Measurements from ENCODE around the gene GRM8. TPM values are rescaled to one million over a fixed set of nuclear protein-coding genes. Genes with fewer than 3 reads are reported as not detected.

The GRM8 gene
- total and polyA plus RNA-seq, 7 donors: 0.08 TPM; not detected in 6

DNA sequence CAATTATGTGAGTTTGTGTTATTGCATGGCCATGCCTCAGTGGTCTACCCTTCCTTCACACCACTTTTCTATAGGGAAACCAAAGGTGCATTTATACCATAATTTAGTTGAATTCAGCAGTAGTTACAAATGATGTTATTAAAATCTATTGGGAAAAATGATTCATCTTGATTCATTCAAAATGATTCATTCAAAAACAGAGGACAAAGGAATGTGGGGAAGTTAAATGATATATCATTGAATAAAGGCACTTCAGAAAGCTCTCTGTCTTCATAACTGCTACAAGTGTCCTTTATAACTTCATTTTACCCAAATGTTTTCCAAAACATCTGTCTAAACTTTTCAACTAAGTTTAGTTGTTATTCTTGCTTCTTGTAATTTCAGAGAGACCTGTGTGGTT is 722.9 kb downstream of the GRM8 start:
- intact Hi-C loops (cut with DNase I): no loop called here
- no peaks in the 10 kb centered on the region for H3K36me3 ChIP-seq (ENCODE audit: insufficient read depth in 1 of 2, low read depth in 1 of 2)
- H3K27ac ChIP-seq: no peak overlapping the region
- H3K27me3 ChIP-seq (ENCODE audit: insufficient read depth in 3 of 3, low read length in 2 of 3): no peaks in the 10 kb centered on the region
- no peak for ATAC-seq
- H3K4me3 ChIP-seq: no peak overlapping the region
- TF ChIP-seq, protein P1, sequence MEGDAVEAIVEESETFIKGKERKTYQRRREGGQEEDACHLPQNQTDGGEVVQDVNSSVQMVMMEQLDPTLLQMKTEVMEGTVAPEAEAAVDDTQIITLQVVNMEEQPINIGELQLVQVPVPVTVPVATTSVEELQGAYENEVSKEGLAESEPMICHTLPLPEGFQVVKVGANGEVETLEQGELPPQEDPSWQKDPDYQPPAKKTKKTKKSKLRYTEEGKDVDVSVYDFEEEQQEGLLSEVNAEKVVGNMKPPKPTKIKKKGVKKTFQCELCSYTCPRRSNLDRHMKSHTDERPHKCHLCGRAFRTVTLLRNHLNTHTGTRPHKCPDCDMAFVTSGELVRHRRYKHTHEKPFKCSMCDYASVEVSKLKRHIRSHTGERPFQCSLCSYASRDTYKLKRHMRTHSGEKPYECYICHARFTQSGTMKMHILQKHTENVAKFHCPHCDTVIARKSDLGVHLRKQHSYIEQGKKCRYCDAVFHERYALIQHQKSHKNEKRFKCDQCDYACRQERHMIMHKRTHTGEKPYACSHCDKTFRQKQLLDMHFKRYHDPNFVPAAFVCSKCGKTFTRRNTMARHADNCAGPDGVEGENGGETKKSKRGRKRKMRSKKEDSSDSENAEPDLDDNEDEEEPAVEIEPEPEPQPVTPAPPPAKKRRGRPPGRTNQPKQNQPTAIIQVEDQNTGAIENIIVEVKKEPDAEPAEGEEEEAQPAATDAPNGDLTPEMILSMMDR (IDR thresholded peaks at IDR 0.05): no peak
- no peaks in the 10 kb centered on the region for H3K9me3 ChIP-seq
- no peak for DNase-seq
- H3K4me1 ChIP-seq: no peaks in the 10 kb centered on the region

GRCh38 chr7:126529254-126529653 is 723.5 kb downstream of the GRM8 start:
- ATAC-seq: no peak
- H3K9me3 ChIP-seq: no peaks in the 10 kb centered on the region
- H3K4me3 ChIP-seq: no peak overlapping the region
- H3K27me3 ChIP-seq (ENCODE audit: insufficient read depth in 3 of 3, low read length in 2 of 3): no peaks in the 10 kb centered on the region
- H3K36me3 ChIP-seq (ENCODE audit: insufficient read depth in 1 of 2, low read depth in 1 of 2): no peaks in the 10 kb centered on the region
- TF ChIP-seq, protein P1 (IDR thresholded peaks at IDR 0.05): no peak
- no peak for DNase-seq
- intact Hi-C loops (cut with DNase I): no loop called here
- no peaks in the 10 kb centered on the region for H3K4me1 ChIP-seq
- 84 to 88% (median 88%) methylated on average over 3 of the region's 3 CpGs for WGBS, 3 donors
- H3K27ac ChIP-seq: no peak overlapping the region

GRCh38 chr7:126525906-126526305 is 726.8 kb downstream of the GRM8 start:
- H3K4me3 ChIP-seq: no peak overlapping the region
- TF ChIP-seq, protein P1 (IDR thresholded peaks at IDR 0.05): no peak
- 84 to 92% (median 90%) methylated on average over 2 of the region's 2 CpGs for WGBS, 3 donors
- no peak for ATAC-seq
- no peaks in the 10 kb centered on the region for H3K9me3 ChIP-seq
- no peak overlapping the region for H3K27ac ChIP-seq
- no peaks in the 10 kb centered on the region for H3K4me1 ChIP-seq
- no peak for DNase-seq
- no peaks in the 10 kb centered on the region for H3K27me3 ChIP-seq (ENCODE audit: insufficient read depth in 3 of 3, low read length in 2 of 3)
- H3K36me3 ChIP-seq (ENCODE audit: insufficient read depth in 1 of 2, low read depth in 1 of 2): no peaks in the 10 kb centered on the region
- intact Hi-C loops (cut with DNase I): no loop called here

- TF ChIP-seq, protein P1 (IDR thresholded peaks at IDR 0.05): no peak
- WGBS, 3 donors: 77 to 83% (median 79%) methylated on average over 1 of the region's 1 CpG
- Histone ChIP-seq H3K27me3 (ENCODE audit: insufficient read depth in 3 of 3, low read length in 2 of 3) (no peaks in the 10 kb centered on the region), H3K4me1 (no peaks in the 10 kb centered on the region), H3K36me3 (ENCODE audit: insufficient read depth in 1 of 2, low read depth in 1 of 2) (no peaks in the 10 kb centered on the region), H3K27ac (no peak overlapping the region), H3K9me3 (no peaks in the 10 kb centered on the region), H3K4me3 (no peak overlapping the region)
- intact Hi-C loops (cut with DNase I): no loop called here
- DNase-seq (no peak), ATAC-seq (no peak)
Observed at GRCh38 chr7:126524967-126525366, 727.8 kb downstream of the GRM8 start.

DNA sequence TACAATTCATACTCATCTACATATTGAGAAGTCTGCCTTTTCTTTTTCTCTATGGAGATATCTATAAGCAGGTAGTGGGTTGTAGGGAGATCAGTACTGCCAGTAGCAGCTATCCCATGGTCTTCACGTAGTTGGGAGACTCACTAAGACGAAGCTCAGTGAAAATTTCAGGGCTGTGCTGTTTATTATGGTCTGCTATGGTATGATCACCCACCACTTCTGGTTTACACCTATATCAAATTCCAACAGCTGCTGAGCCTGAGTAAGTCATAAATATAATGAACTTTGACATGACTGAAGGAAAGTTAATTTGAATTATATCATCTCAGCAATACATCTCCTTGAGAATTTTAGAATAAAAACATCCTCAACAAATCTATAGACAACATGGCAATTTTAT is 741.7 kb downstream of the GRM8 start:
- TF ChIP-seq, protein P1 (IDR thresholded peaks at IDR 0.05): no peak
- Histone ChIP-seq H3K4me3 (no peak overlapping the region), H3K9me3 (no peaks in the 10 kb centered on the region), H3K27ac (no peak overlapping the region), H3K4me1 (no peaks in the 10 kb centered on the region), H3K36me3 (ENCODE audit: insufficient read depth in 1 of 2, low read depth in 1 of 2) (no peaks in the 10 kb centered on the region), H3K27me3 (ENCODE audit: insufficient read depth in 3 of 3, low read length in 2 of 3) (no peaks in the 10 kb centered on the region)
- no peak for DNase-seq
- no peak for ATAC-seq
- intact Hi-C loops (cut with DNase I): no loop called here
- WGBS, 3 donors: 14 to 18% (median 15%) methylated on average over 2 of the region's 2 CpGs
